NCI-H2081 treated with DMSO at 0.1 percent for 48 hours (cell line): ENCODE data around the gene PXMP2.
"Not testable (repeated sequence)": the region's sequence is repeated elsewhere in the genome, so short reads cannot be mapped to it uniquely, and the experiment has no call there.

ENCODE experiments used
- DNase-seq: peaks from one replicate; lab custom pipeline; 2025; lab: John Stamatoyannopoulos, UW

PXMP2 gene

GRCh38 chr12:132660052-132660451 is 27.3 kb upstream of the PXMP2 start:
- DNase-seq, result no peak

- no peak for DNase-seq
Measured at GRCh38 chr12:132660996-132661395, 26.4 kb upstream of the PXMP2 start.

- DNase-seq, result no peak
Measured at GRCh38 chr12:132661972-132662371, 25.4 kb upstream of the PXMP2 start.

GRCh38 chr12:132662901-132663755 is 24.3 kb upstream of the PXMP2 start:
- DNase-seq, result no peak

- no peak for DNase-seq
Measured at GRCh38 chr12:132664206-132665148, 22.9 kb upstream of the PXMP2 start.

- DNase-seq, result no peak
Measured at GRCh38 chr12:132665149-132665491, 22.3 kb upstream of the PXMP2 start.

- no peak for DNase-seq
Measured at GRCh38 chr12:132665794-132666193, 21.6 kb upstream of the PXMP2 start.

- DNase-seq, result no peak
Measured at GRCh38 chr12:132668191-132669088, 18.9 kb upstream of the PXMP2 start.

GRCh38 chr12:132669166-132669879 is 18.1 kb upstream of the PXMP2 start:
- DNase-seq, result no peak

GRCh38 chr12:132672116-132672515 is 15.3 kb upstream of the PXMP2 start:
- no peak for DNase-seq

GRCh38 chr12:132672678-132673077 is 14.7 kb upstream of the PXMP2 start:
- DNase-seq, result no peak

GRCh38 chr12:132673288-132674179 is 13.9 kb upstream of the PXMP2 start:
- no peak for DNase-seq

- no peak for DNase-seq
Measured at GRCh38 chr12:132674561-132674960, 12.8 kb upstream of the PXMP2 start.

- no peak for DNase-seq
Measured at GRCh38 chr12:132675757-132676432, 11.5 kb upstream of the PXMP2 start.

GRCh38 chr12:132677492-132677891 is 9.9 kb upstream of the PXMP2 start:
- DNase-seq, result no peak

- no peak for DNase-seq
Measured at GRCh38 chr12:132685400-132685799, 2.0 kb upstream of the PXMP2 start.

GRCh38 chr12:132686825-132687210 is 569 bp upstream of the PXMP2 start:
- DNase-seq, result no peak

GRCh38 chr12:132689227-132689626 is 1.8 kb downstream of the PXMP2 start:
- DNase-seq, result no peak

- no peak for DNase-seq
Measured at GRCh38 chr12:132690112-132690511, 2.7 kb downstream of the PXMP2 start.

GRCh38 chr12:132692030-132692429 is 4.6 kb downstream of the PXMP2 start:
- DNase-seq, result not testable (repeated sequence)
